Ishikawa (cell line): ENCODE data around the gene SLC2A6.

Source experiments
- EGR1 ChIP-seq: IDR thresholded peaks from 2 replicates; pipeline ENCODE4 v1.6.1; 2012
- EP300 ChIP-seq: IDR thresholded peaks from 2 replicates; pipeline ENCODE4 v1.6.1; 2012; ENCODE audit warnings: borderline replicate concordance
- FOXM1 ChIP-seq: IDR thresholded peaks from 2 replicates; pipeline ENCODE4 v1.6.1; 2012; ENCODE audit warnings: low read depth, borderline replicate concordance
- RAD21 ChIP-seq: IDR thresholded peaks from 2 replicates; pipeline ENCODE4 v1.6.1; 2012; ENCODE audit warnings: low read depth
- USF1 ChIP-seq: IDR thresholded peaks from 2 replicates; pipeline ENCODE4 v1.6.1; 2012

GRCh38 chr9:133507246-133507965 lies 28.5 kb upstream of the SLC2A6 start:
- TF ChIP-seq EP300 (no peak), USF1 (no peak), EGR1 (no peak), RAD21 (no peak), FOXM1 (no peak)
